HG02973 (cell line): ENCODE measurements around the gene CPA3.

ENCODE experiments used
- ATAC-seq: cut with Tn5 transposase; IDR thresholded peaks from one replicate; pipeline ENCODE4 v1.9.1; 2021; ENCODE audit warnings: moderate library complexity; ENCODE audit not compliant: unreplicated experiment

CPA3 gene

GRCh38 chr3:148911592-148911991 is 46.5 kb downstream of the CPA3 start:
- ATAC-seq: no peak

DNA sequence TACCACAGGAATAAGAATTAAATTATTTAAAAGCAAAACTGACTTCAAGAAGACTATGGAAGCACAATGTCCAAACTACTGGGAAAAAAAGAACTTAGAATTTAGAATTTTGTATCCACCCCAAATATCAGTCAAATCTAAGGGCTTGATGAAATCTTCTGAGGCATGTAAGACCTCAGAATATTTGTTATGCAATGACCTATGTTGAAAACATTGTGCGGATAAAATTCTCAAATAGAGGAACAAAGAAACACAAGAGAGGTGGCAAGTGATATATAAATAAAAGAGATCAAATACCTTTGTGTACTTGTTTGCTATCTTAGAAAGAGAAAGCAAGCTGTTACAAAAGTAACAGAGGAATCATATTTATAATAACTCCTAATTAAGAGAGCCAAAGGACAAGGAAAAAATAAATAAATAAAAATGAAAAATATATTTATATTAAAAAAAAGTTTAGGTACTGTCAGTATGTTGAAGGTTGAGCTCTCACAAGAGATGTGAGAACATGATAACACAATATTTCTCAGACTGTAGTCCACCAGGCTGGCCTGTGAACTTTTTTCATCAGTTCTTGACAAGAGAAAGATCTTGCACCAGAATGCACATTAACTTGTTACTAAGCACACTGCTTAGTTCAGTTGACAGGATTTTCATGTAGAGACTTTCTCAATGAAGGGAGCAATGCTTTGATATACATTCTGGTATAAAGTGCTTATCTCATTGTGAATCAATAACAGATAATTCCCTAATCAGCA is 50.0 kb downstream of the CPA3 start:
- no peak for ATAC-seq

DNA sequence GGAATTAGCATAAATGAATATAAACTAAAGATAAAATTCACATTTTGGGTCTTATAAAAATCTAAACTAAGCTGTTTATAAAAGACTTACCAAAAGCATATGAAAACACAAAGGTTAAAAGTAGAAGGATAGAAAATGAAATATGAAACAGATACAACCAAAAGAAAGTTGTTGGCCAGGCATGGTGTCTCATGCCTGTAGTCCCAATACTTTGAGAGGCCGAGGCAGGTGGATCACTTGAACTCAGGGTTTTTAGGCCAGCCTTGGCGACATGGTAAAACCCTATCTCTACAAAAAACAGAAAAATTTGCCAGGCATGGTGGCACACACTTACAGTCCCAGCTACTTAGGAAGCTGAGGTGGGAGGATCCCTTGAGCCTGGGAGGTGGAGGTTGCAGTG is 51.0 kb downstream of the CPA3 start:
- ATAC-seq: no peak

GRCh38 chr3:148922467-148922866 is 57.4 kb downstream of the CPA3 start:
- ATAC-seq: peak; percentile 40

DNA sequence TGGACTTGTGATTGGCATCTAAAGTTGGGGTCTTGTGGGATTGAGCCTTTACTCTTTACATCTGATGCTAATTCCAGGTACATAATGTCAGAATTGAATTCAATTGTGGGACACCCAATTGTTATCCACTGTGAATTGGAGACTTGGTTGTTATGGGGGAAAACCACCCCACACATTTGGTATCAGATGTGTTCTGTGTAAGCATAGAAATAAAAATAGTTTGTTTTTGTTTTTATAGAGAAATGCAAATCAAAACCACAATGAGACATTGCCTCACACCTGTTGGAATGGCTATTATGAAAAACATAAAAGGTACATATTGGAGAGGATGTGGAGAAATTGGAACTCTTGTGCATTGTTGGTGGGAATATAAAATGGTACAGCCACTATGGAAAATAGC is 58.5 kb downstream of the CPA3 start:
- no peak for ATAC-seq

GRCh38 chr3:148924562-148924961 is 59.5 kb downstream of the CPA3 start:
- ATAC-seq: no peak

DNA sequence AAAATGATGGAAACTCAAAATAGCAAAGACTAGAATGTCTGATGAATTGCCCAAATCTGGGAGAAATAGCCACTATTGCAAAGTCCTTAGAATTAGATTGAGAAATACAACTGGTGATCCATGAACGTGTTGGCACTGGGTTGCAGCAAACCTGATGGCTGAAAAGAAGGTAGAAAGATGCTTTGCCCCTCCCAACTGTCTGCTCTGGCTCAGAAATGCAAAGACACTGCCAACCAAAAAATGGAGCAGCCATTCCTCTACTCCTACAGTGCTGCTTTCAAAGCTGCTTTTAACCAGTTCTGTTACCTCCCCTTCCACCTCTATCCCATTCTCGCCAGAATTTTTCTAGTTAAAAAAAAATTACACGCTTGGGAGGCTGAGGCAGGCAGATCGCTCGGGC is 60.7 kb downstream of the CPA3 start:
- no peak for ATAC-seq

- ATAC-seq: no peak
Observed at GRCh38 chr3:148930752-148931151, 65.7 kb downstream of the CPA3 start.

GRCh38 chr3:148931574-148931973 is 66.5 kb downstream of the CPA3 start:
- ATAC-seq: no peak

GRCh38 chr3:148932972-148933371 is 67.9 kb downstream of the CPA3 start:
- ATAC-seq: no peak

- no peak for ATAC-seq
Observed at GRCh38 chr3:148937467-148938255, 72.6 kb downstream of the CPA3 start.

DNA sequence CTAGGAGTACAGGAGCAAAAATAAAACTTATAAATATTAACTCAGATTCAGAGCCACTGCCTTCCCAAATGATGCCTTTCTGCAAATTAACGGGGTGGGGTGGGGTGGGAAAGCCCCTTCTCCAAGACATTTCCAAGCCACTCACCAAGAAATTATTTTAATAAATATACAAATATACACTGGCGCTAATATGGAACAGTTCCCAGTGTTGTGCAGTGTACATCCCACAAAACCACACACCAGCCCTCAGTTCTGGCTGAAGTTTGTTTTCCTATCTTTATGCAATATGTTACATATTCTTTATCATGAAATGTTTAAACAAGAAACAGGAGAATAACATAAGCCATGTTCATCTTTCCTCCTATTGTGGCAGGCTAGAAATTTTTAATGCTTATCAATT is 73.2 kb downstream of the CPA3 start:
- no peak for ATAC-seq

GRCh38 chr3:148938936-148939335 is 73.8 kb downstream of the CPA3 start:
- no peak for ATAC-seq

GRCh38 chr3:148940983-148941382 is 75.9 kb downstream of the CPA3 start:
- no peak for ATAC-seq

DNA sequence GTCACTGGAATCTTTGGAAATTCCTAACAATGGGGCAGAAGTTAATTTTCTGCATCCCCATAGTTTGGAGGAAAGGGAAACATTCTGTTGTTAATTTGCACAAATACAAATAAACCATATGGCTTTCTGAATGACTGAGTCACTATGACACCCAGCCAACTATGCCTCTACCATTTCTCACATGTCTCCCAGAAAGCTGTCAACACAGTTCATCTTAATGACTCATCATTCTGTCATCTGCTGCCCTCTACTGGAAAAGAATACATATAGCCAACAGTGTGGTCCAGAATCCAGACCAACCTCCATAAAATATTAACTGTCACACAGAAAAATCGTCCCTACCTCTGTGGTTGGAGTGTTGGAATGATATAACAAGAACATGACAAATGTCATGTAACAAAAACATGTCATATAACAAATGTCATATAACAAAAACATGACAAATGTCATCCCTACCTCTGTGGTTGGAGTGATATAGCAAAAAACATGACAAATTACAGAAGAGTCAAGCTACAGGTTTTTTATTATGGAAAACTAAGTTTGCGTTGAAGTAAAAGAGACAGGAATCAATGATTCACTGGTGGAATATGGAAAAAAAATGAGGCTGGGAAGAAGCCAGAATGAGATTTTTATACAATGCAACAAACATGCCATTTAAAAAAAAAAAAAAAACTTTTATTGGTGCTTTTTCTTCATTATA is 78.6 kb downstream of the CPA3 start:
- peak; percentile 97 for ATAC-seq

GRCh38 chr3:148945116-148945515 is 80.0 kb downstream of the CPA3 start:
- ATAC-seq: no peak
